HG03159 (cell line): ENCODE results near the gene TAS2R42.

ENCODE experiments used
- ATAC-seq: cut with Tn5 transposase; IDR thresholded peaks from one replicate; pipeline ENCODE4 v1.9.1; 2021; ENCODE audit warnings: mild to moderate bottlenecking, moderate library complexity; ENCODE audit not compliant: unreplicated experiment

The TAS2R42 gene

DNA sequence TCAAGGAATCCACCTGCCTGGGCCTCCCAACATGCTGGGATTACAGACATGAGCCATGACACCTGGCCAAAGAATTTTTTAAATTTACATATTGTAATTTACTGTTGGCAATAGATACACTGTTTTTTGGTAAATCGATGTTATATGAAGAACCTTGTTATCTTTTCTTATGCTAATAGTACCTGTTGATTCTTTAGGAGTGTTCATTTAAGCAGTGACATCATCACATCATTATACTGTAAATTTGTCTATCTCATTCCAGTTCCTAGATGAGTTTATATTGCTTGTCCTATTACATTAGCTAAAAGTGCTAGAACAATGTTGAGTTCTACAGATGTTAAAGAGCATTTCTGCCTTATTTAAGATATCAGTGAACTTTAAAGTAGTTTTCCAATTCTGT, 39.3 kb downstream of the TAS2R42 start:
- ATAC-seq = no peak

DNA sequence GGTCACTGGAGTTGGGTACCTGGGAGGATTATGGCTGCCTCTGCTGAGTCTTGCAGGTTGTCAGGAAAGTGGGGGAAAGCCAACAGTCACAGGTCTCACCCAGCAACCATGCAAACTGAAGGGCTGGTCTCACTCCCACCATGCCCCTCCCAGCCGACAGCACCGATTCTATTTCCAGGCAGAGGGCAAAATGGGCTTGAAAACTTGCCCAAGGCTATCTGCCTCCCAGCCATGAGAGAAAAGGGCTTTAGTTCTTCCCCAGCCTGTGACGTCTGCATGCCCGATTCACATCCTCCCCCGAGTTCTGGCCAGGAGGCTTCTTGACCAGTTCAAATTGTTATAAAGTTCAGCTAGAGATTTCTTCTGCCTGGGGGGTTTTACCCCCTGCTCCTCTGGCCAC, 42.4 kb downstream of the TAS2R42 start:
- ATAC-seq = no peak

DNA sequence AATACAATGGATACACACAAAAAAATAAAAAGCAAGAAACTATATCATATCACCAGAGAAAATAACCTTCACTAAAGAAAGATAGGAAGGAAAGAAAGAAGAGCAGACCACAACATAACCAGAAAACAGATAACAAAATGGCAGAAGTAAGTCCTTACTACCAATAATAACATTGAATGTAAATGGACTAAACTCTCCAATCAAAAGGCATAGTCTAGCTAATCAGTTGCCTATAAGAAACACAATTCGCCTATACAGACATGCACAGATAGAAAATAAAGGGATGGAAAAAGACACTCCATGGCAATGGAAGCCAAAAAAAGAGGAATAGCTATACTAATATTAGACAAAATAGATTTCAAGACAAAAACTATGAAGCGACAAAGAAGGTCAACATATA, 43.4 kb downstream of the TAS2R42 start:
- no peak for ATAC-seq

DNA sequence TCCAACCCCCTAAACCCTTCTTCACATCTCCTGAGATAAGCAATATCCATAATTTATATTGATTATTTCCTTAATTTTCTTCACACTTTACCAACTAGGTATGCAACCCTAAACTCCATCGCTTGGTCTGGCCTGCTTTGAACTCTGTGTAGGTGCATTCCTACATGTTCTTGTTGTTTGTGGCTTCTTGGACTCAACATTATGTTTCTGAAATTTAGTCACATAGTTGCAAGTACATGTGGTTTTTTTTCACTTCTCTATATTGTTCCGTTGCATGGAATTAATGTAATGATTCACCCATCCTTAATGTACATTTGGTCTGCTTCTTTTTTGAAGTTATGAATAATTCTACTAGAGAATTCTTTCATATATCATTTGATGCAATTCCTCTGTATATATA, 50.7 kb downstream of the TAS2R42 start:
- ATAC-seq = peak; percentile 66
